Caki2 (cell line): ENCODE measurements around the gene GTF2F2. TPM values are rescaled to one million over a fixed set of nuclear protein-coding genes. Genes with fewer than 3 reads are reported as not detected.
A peak's percentile ranks its signal among the peaks of the same experiment; 100 is the strongest.

Experiments
- DNase-seq: peaks from one replicate; pipeline ENCODE4 v3.0.0-alpha.2; 2015; ENCODE audit warnings: low read depth
- in situ Hi-C: cut with HindIII; loops from 2 replicates; pipeline ENCODE4 v1.10.0; 2016; ENCODE audit warnings: low sequenced_read_pairs, low pct_unique_long_range_greater_than_20kb, mixed read lengths
- total RNA-seq: library from RNA; depleted of rRNA; stranded (reverse); fragments of >200 nt; shearing (Covaris generic); gene quantifications from 2 replicates; pipeline ENCODE4 v1.2.3, GENCODE V29; 2014; ENCODE audit warnings: low replicate concordance; rRNA removed

Gene GTF2F2
- total RNA-seq, result 17.3 and 25.2 TPM in 2 replicates

GRCh38 chr13:45119991-45120864 is at the start of gene GTF2F2:
Gene GTF2F2 (plus strand): TSS chr13:45120510. CDS start chr13:45120656, 146 bp downstream.
- in situ Hi-C loops, result no loop called here
- peak; percentile 77 for DNase-seq

- in situ Hi-C loops, result no loop called here
- no peak for DNase-seq
These were observed 46.5 kb upstream of the GTF2F2 start for GRCh38 chr13:45073809-45074208.

GRCh38 chr13:45074721-45075120 is 45.6 kb upstream of the GTF2F2 start:
- in situ Hi-C loops, result no loop called here
- DNase-seq, result no peak

GRCh38 chr13:45078003-45078402 is 42.3 kb upstream of the GTF2F2 start:
- DNase-seq, result no peak
- in situ Hi-C loops, result no loop called here

GRCh38 chr13:45082964-45083363 is 37.3 kb upstream of the GTF2F2 start:
- DNase-seq, result no peak
- in situ Hi-C loops, result no loop called here

GRCh38 chr13:45084515-45084914 is 35.8 kb upstream of the GTF2F2 start:
- in situ Hi-C loops, result no loop called here
- no peak for DNase-seq

GRCh38 chr13:45086484-45086883 is 33.8 kb upstream of the GTF2F2 start:
- DNase-seq, result no peak
- in situ Hi-C loops, result no loop called here

GRCh38 chr13:45092663-45093062 is 27.6 kb upstream of the GTF2F2 start:
- in situ Hi-C loops, result no loop called here

GRCh38 chr13:45100573-45101262 is 19.6 kb upstream of the GTF2F2 start:
- no peak for DNase-seq
- in situ Hi-C loops, result no loop called here

More at GRCh38 chr13:45092663-45093062, 27.6 kb upstream of the GTF2F2 start:
- DNase-seq, result no peak

- in situ Hi-C loops, result no loop called here
- DNase-seq, result no peak
These were observed 18.8 kb upstream of the GTF2F2 start for GRCh38 chr13:45101327-45102018.

GRCh38 chr13:45102136-45102507 is 18.2 kb upstream of the GTF2F2 start:
- in situ Hi-C loops, result no loop called here

GRCh38 chr13:45103449-45103848 is 16.9 kb upstream of the GTF2F2 start:
- in situ Hi-C loops, result no loop called here
- no peak for DNase-seq

More at GRCh38 chr13:45102136-45102507, 18.2 kb upstream of the GTF2F2 start:
- no peak for DNase-seq

- in situ Hi-C loops, result no loop called here
- DNase-seq, result no peak
These were observed 16.0 kb upstream of the GTF2F2 start for GRCh38 chr13:45104261-45104660.

GRCh38 chr13:45105895-45106294 is 14.4 kb upstream of the GTF2F2 start:
- DNase-seq, result no peak

GRCh38 chr13:45107539-45107938 is 12.8 kb upstream of the GTF2F2 start:
- DNase-seq, result no peak
- in situ Hi-C loops, result no loop called here

More at GRCh38 chr13:45105895-45106294, 14.4 kb upstream of the GTF2F2 start:
- in situ Hi-C loops, result no loop called here

GRCh38 chr13:45108716-45109101 is 11.6 kb upstream of the GTF2F2 start:
- in situ Hi-C loops, result no loop called here
- no peak for DNase-seq

GRCh38 chr13:45109102-45109720 is 11.1 kb upstream of the GTF2F2 start:
- in situ Hi-C loops, result no loop called here

More at GRCh38 chr13:45109102-45109720, 11.1 kb upstream of the GTF2F2 start:
- DNase-seq, result no peak
